GM18870 (cell line): ENCODE results near the gene RFC1.
"Not testable (repeated sequence)": the region's sequence is repeated elsewhere in the genome, so short reads cannot be mapped to it uniquely, and the experiment has no call there.

Experiments
- ATAC-seq: cut with Tn5 transposase; IDR thresholded peaks from one replicate; pipeline ENCODE4 v1.9.1; 2021; ENCODE audit warnings: moderate library complexity; ENCODE audit not compliant: unreplicated experiment

RFC1 gene

GRCh38 chr4:39312816-39313215, 53.3 kb downstream of the RFC1 start:
- no peak for ATAC-seq

- ATAC-seq, result no peak
Measured at GRCh38 chr4:39308611-39309010, 57.6 kb downstream of the RFC1 start.

GRCh38 chr4:39305912-39306677, 60.1 kb downstream of the RFC1 start:
- no peak for ATAC-seq

GRCh38 chr4:39304651-39305050, 61.5 kb downstream of the RFC1 start:
- ATAC-seq, result no peak

GRCh38 chr4:39303871-39304270, 62.3 kb downstream of the RFC1 start:
- ATAC-seq, result no peak

- ATAC-seq, result no peak
Measured at GRCh38 chr4:39302901-39303300, 63.3 kb downstream of the RFC1 start.

GRCh38 chr4:39295784-39296183, 70.4 kb downstream of the RFC1 start:
- ATAC-seq, result no peak

- not testable (repeated sequence) for ATAC-seq
Measured at GRCh38 chr4:39292433-39292832, 73.7 kb downstream of the RFC1 start.

- ATAC-seq, result no peak
Measured at GRCh38 chr4:39291686-39292085, 74.5 kb downstream of the RFC1 start.

- ATAC-seq, result no peak
Measured at GRCh38 chr4:39287223-39287622, 78.9 kb downstream of the RFC1 start.

- no peak for ATAC-seq
Measured at GRCh38 chr4:39286263-39286662, 79.9 kb downstream of the RFC1 start.

- ATAC-seq, result no peak
Measured at GRCh38 chr4:39285853-39286252, 80.3 kb downstream of the RFC1 start.

- ATAC-seq, result no peak
Measured at GRCh38 chr4:39285111-39285795, 80.9 kb downstream of the RFC1 start.

- ATAC-seq, result no peak
Measured at GRCh38 chr4:39280770-39281169, 85.4 kb downstream of the RFC1 start.

GRCh38 chr4:39279416-39279815, 86.7 kb downstream of the RFC1 start:
- no peak for ATAC-seq

GRCh38 chr4:39278476-39278875, 87.7 kb downstream of the RFC1 start:
- no peak for ATAC-seq

- ATAC-seq, result not testable (repeated sequence)
Measured at GRCh38 chr4:39277661-39278060, 88.5 kb downstream of the RFC1 start.

- ATAC-seq, result no peak
Measured at GRCh38 chr4:39274503-39274902, 91.7 kb downstream of the RFC1 start.

- ATAC-seq, result no peak
Measured at GRCh38 chr4:39263895-39264294, 102.3 kb downstream of the RFC1 start.

GRCh38 chr4:39259571-39260330, 106.4 kb downstream of the RFC1 start:
- ATAC-seq, result no peak

- no peak for ATAC-seq
Measured at GRCh38 chr4:39256436-39256835, 109.7 kb downstream of the RFC1 start.

GRCh38 chr4:39255871-39256270, 110.3 kb downstream of the RFC1 start:
- no peak for ATAC-seq
